HCT116 (cell line): ENCODE data around the gene SLC39A13. TPM values are rescaled to one million over a fixed set of nuclear protein-coding genes. Genes with fewer than 3 reads are reported as not detected.

ENCODE experiments used
- ATAC-seq: fragments of 200-7000 bp; cut with Tn5 transposase; 2 replicates; pipeline ENCODE4 v1.9.1; 2020; ENCODE audit warnings: mild to moderate bottlenecking, moderate library complexity
- BruUV-seq: library from RNA; stranded (reverse); fragments of 400-500 nt; replicated peaks from 2 replicates; lab custom pipeline; 2021; lab: Mats Ljungman, UMichigan
- CTCF ChIA-PET: fragments of 300-600 bp; sonication (Branson Sonifier 250); formaldehyde crosslinking; loops from one replicate; lab custom pipeline; 2021; ENCODE audit warnings: antibody characterized with exemption; lab: Charles Lee
- POLR2A ChIA-PET: fragments of 300-600, 350-600 bp; sonication (Branson Sonifier 250); formaldehyde crosslinking; loops from one replicate; lab custom pipeline; 2021; ENCODE audit warnings: antibody characterized with exemption; lab: Charles Lee
- RAD21 ChIA-PET, 2 experiments: fragments of 300-600 bp; sonication (Branson Sonifier 250); formaldehyde crosslinking; loops; one replicate each; lab custom pipeline; 2023; ENCODE audit warnings: low total read pairs in 2 of 2; ENCODE audit not compliant: uncharacterized antibody in 2 of 2, unreplicated experiment in 2 of 2, low non-redundant PET in 1 of 2; lab: Charles Lee
- DNase-seq: peaks from one replicate; pipeline ENCODE4 v3.0.0-alpha.2; 2010; ENCODE audit warnings: low read depth, low spot score
- H2AFZ ChIP-seq: fragments of 200-600 bp; shearing (Covaris generic), sonication (generic); 2 replicates; pipeline ENCODE4 v1.6.1; 2017; ENCODE audit warnings: low read depth, mixed run types, mixed read lengths, antibody characterized with exemption, low read length; ENCODE audit not compliant: poor library complexity, severe bottlenecking
- H3K27ac ChIP-seq: 2 replicates; pipeline ENCODE4 v1.5.1; 2012; ENCODE audit warnings: low read depth, low read length
- H3K27me3 ChIP-seq: fragments of 200-600 bp; sonication (generic); 2 replicates; pipeline ENCODE4 v1.6.1; 2016; ENCODE audit warnings: mixed run types, low read length, mixed read lengths; ENCODE audit not compliant: insufficient read depth
- H3K36me3 ChIP-seq, 2 experiments: fragments of 200-500 bp in 1 of 2; fragments of 200-600 bp in 1 of 2; sonication (Bioruptor generic) in 1 of 2; sonication (generic) in 1 of 2; 2 replicates each; pipeline versions ENCODE4 v1.5.1 to v1.6.1; 2014 to 2016; ENCODE audit warnings: low read length in 2 of 2, inconsistent platforms in 1 of 2, mixed read lengths in 1 of 2, mixed run types in 1 of 2; ENCODE audit not compliant: insufficient read depth in 2 of 2, control insufficient read depth in 1 of 2
- H3K4me1 ChIP-seq, 2 experiments: fragments of 200-600 bp in 1 of 2; sonication (generic) in 1 of 2; 2 replicates each; pipeline versions ENCODE4 v1.5.1 to v1.6.1; 2012 to 2017; ENCODE audit warnings: low read length in 2 of 2, inconsistent platforms in 1 of 2, mild to moderate bottlenecking in 1 of 2, mixed read lengths in 1 of 2, mixed run types in 1 of 2, moderate library complexity in 1 of 2; ENCODE audit not compliant: insufficient read depth in 2 of 2, control insufficient read depth in 1 of 2
- H3K4me2 ChIP-seq: fragments of 200-600 bp; sonication (generic); 2 replicates; pipeline ENCODE4 v1.6.1; 2017; ENCODE audit warnings: mixed run types, low read length, mixed read lengths
- H3K4me3 ChIP-seq, 2 experiments: fragments of 200-600 bp in 1 of 2; sonication (generic) in 1 of 2; replicated peaks in 1 of 2; 2 replicates each; pipeline ENCODE4 v1.5.1; 2011 to 2016; ENCODE audit warnings: low read length in 2 of 2, control low read depth in 1 of 2, low read depth in 1 of 2, mild to moderate bottlenecking in 1 of 2, mixed read lengths in 1 of 2, mixed run types in 1 of 2
- H3K79me2 ChIP-seq: fragments of 200-600 bp; sonication (generic); 2 replicates; pipeline ENCODE4 v1.6.1; 2017; ENCODE audit warnings: mild to moderate bottlenecking, mixed run types, low read length, moderate library complexity, mixed read lengths; ENCODE audit not compliant: insufficient read depth
- H3K9ac ChIP-seq: fragments of 200-600 bp; sonication (generic); 2 replicates; pipeline ENCODE4 v1.6.1; 2016; ENCODE audit warnings: low read length, mixed read lengths
- H3K9me2 ChIP-seq: fragments of 200-600 bp; sonication (generic), shearing (Covaris generic); 2 replicates; pipeline ENCODE4 v1.6.1; 2017; ENCODE audit warnings: mixed run types, mild to moderate bottlenecking, moderate library complexity; ENCODE audit not compliant: insufficient read depth
- H3K9me3 ChIP-seq, 2 experiments: fragments of 200-500 bp in 1 of 2; fragments of 200-600 bp in 1 of 2; sonication (Bioruptor generic) in 1 of 2; sonication (generic) in 1 of 2; 2 replicates each; pipeline ENCODE4 v1.6.1; 2014 to 2017; ENCODE audit warnings: low read length in 2 of 2, mixed read lengths in 2 of 2, inconsistent platforms in 1 of 2, low read depth in 1 of 2, mild to moderate bottlenecking in 1 of 2, mixed run types in 1 of 2, moderate library complexity in 1 of 2; ENCODE audit not compliant: control insufficient read depth in 1 of 2, insufficient read depth in 1 of 2
- H4K20me1 ChIP-seq: fragments of 200-600 bp; sonication (generic), shearing (Covaris generic); 2 replicates; pipeline ENCODE4 v1.6.1; 2017; ENCODE audit warnings: mixed run types, mild to moderate bottlenecking, moderate library complexity; ENCODE audit not compliant: insufficient read depth
- CBX3 ChIP-seq: IDR thresholded peaks from 2 replicates; pipeline ENCODE4 v1.6.1; 2012; ENCODE audit warnings: low read depth
- CEBPB ChIP-seq: IDR thresholded peaks from 2 replicates; pipeline ENCODE4 v1.6.1; 2012; ENCODE audit warnings: low read depth
- EGR1 ChIP-seq: IDR thresholded peaks from 2 replicates; pipeline ENCODE4 v1.6.1; 2012; ENCODE audit warnings: low read depth
- ELF1 ChIP-seq: IDR thresholded peaks from 2 replicates; pipeline ENCODE4 v1.6.1; 2012; ENCODE audit warnings: low read depth, borderline replicate concordance
- EZH2 ChIP-seq: fragments of 200-600 bp; sonication (generic); IDR thresholded peaks from 2 replicates; pipeline ENCODE4 v1.6.1; 2017; ENCODE audit warnings: antibody characterized with exemption, mixed run types
- EZH2phosphoT487 ChIP-seq: fragments of 200-600 bp; IDR thresholded peaks from 2 replicates; pipeline ENCODE4 v1.6.1; 2018; ENCODE audit warnings: antibody characterized with exemption, borderline replicate concordance
- FOSL1 ChIP-seq: IDR thresholded peaks from 2 replicates; pipeline ENCODE4 v1.6.1; 2012; ENCODE audit warnings: low read depth
- JUND ChIP-seq: IDR thresholded peaks from 2 replicates; pipeline ENCODE4 v1.6.1; 2012
- POLR2A ChIP-seq: IDR thresholded peaks from 2 replicates; pipeline ENCODE4 v1.7.0; 2011; ENCODE audit warnings: borderline replicate concordance; ENCODE audit not compliant: insufficient read depth, insufficient read length; ENCODE audit errors: extremely low read depth
- POLR2AphosphoS5 ChIP-seq: IDR thresholded peaks from 2 replicates; pipeline ENCODE4 v1.6.1; 2011; ENCODE audit warnings: mild to moderate bottlenecking, low read depth, low read length, moderate library complexity
- RAD21 ChIP-seq: IDR thresholded peaks from 2 replicates; pipeline ENCODE4 v1.6.1; 2012; ENCODE audit warnings: low read depth, mild to moderate bottlenecking
- SIN3A ChIP-seq: IDR thresholded peaks from 2 replicates; pipeline ENCODE4 v1.6.1; 2012; ENCODE audit warnings: low read depth
- SP1 ChIP-seq: IDR thresholded peaks from 2 replicates; pipeline ENCODE4 v1.6.1; 2012; ENCODE audit warnings: low read depth
- SRF ChIP-seq: IDR thresholded peaks from 2 replicates; pipeline ENCODE4 v1.6.1; 2012; ENCODE audit warnings: low read depth
- TCF7L2 ChIP-seq: IDR thresholded peaks from 2 replicates; pipeline ENCODE4 v1.7.0; 2011; ENCODE audit warnings: borderline replicate concordance, inconsistent platforms; ENCODE audit not compliant: insufficient read depth, insufficient read length; ENCODE audit errors: extremely low read depth
- YY1 ChIP-seq: IDR thresholded peaks from 2 replicates; pipeline ENCODE4 v1.6.1; 2011; ENCODE audit warnings: low read length, low read depth, moderate library complexity, mild to moderate bottlenecking; ENCODE audit not compliant: insufficient replicate concordance; ENCODE audit errors: extremely low read depth
- ZFX ChIP-seq: fragments of 450-650 bp; IDR thresholded peaks from 2 replicates; pipeline ENCODE4 v1.6.1; 2017
- ZNF274 ChIP-seq: fragments of 200-500 bp; sonication (Bioruptor generic); IDR thresholded peaks from 2 replicates; pipeline ENCODE4 v1.6.1; 2014; ENCODE audit warnings: mild to moderate bottlenecking, low read depth, low read length, inconsistent platforms
- intact Hi-C: fragments of 100-400 bp; cut with micrococcal nuclease; formaldehyde crosslinking; loops from 2 replicates; pipeline ENCODE4 v1.10.0; 2022
- total RNA-seq: library from RNA; stranded (reverse); gene quantifications from one replicate; pipeline ENCODE4 v1.2.1, GENCODE V29; 2021; ENCODE audit not compliant: unreplicated experiment
- TF ChIP-seq, protein P1 (sequence below): IDR thresholded peaks from 2 replicates; pipeline ENCODE4 v1.6.1; 2012
- TF ChIP-seq, protein P2 (sequence below), 3 experiments: fragments of 200-600 bp in 1 of 3; sonication (generic) in 1 of 3; IDR thresholded peaks in 2 of 3; conservative IDR thresholded peaks in 1 of 3; 2 replicates each; pipeline ENCODE4 v1.5.1; 2012 to 2017; ENCODE audit warnings: low read depth in 2 of 3, low read length in 2 of 3, antibody characterized with exemption in 1 of 3, borderline replicate concordance in 1 of 3, control low read depth in 1 of 3, mild to moderate bottlenecking in 1 of 3, mixed read lengths in 1 of 3, mixed run types in 1 of 3, moderate library complexity in 1 of 3; ENCODE audit not compliant: insufficient read depth in 1 of 3
- TF ChIP-seq, protein P3 (sequence below): IDR thresholded peaks from 2 replicates; pipeline ENCODE4 v1.6.1; 2012; ENCODE audit warnings: low read depth
- TF ChIP-seq, protein P4 (sequence below): IDR thresholded peaks from 2 replicates; pipeline ENCODE4 v1.6.1; 2012

SLC39A13 gene
- total RNA-seq, 1 experiment from 2014 or later: 23.9 TPM

DNA sequence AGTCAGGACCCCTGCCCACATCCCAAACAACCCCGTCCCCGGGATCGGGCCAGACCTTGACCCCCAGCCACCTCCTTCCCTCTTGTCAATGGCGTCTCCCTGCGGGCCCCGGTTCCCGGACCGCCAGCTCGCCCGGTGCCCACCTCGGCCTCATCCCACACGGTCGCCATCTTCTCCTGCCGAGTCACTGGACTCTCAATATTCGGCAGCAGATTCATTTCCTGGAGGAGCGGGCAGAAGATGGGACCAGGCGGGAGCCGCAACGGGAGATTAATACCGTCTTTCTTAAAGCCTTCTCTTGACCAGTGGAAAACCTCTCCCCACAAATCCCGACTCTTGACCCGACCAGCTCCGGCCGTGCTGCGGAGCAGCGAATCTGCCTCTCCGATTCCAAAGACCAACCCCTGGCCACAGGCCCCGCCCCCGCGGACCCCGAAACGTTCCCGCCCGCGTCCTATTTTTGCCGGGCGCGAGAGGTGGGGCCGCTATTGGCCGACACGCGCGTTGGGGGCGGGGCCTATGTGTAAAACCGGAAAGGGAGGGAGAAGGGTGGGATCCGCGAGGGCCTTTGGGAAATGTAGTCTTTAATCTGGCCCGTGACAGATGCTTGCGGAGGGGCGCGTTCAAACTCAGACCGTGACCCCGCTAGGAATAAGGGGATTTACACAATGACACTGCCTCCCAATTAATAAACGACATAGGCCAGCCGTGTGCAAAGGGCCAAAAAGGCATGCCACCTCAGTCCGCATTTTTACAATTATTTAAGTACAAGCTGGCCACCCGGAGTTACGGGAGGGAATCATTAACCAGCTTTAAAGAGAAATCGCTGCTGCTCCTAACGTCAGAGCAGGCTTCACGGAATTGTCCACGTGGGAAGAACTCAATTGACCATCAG lies 17.9 kb downstream of the SLC39A13 start, which contains the start of gene PSMC3:
Gene PSMC3, minus strand, starts transcription at position 378 of the 895 bp plus-strand sequence. Its CDS starts 160 bp downstream, at position 218.
- CTCF ChIA-PET: interaction anchor here (1.0 to 2.7 kb wide), 3 partner anchors 14 to 52 kb away, joined by 3 to 12 read pairs (median 6); no protein-coding TSS in a partner anchor
- RAD21 ChIA-PET: no interaction called here
- DNase-seq: peak; percentile 88
- peak within 1 kb of the TSS; percentile 96 for H3K9ac ChIP-seq
- H3K4me1 ChIP-seq: peaks cover 12 to 23% of the 10 kb centered on the region in 2 experiments
- intact Hi-C loops: loop anchor here (10.0 kb wide), 1 partner anchor 128 kb away; the partner anchor contains the start of gene CELF1
- H3K4me2 ChIP-seq: peak within 1 kb of the TSS; percentile 79
- BruUV-seq: no TSS peak
- peaks cover 42% of the 10 kb centered on the region for H3K79me2 ChIP-seq
- no peaks in the 10 kb centered on the region for H3K9me3 ChIP-seq
- H3K27ac ChIP-seq: peak within 1 kb of the TSS; percentile 77
- no peaks in the 10 kb centered on the region for H4K20me1 ChIP-seq
- ATAC-seq: peak; percentile 91
- POLR2A ChIA-PET: interaction anchor here (0.6 to 2.3 kb wide), 2 partner anchors 10 to 100 kb away, joined by 3 to 10 read pairs; no protein-coding TSS in a partner anchor
- no peaks in the 10 kb centered on the region for H3K27me3 ChIP-seq
- no peaks in the 10 kb centered on the region for H3K9me2 ChIP-seq
- peaks cover 17 to 29% of the 10 kb centered on the region in 2 experiments; a peak in 3 of 4 replicates for H3K36me3 ChIP-seq
- peak within 1 kb of the TSS; percentile 92 to 98 for H3K4me3 ChIP-seq
- H2AFZ ChIP-seq: peak within 1 kb of the TSS; percentile 76
- TF ChIP-seq YY1 (peak; percentile 94), ELF1 (peak; percentile 67; the same call in 1 of the 2 replicates), TCF7L2 (no peak), SIN3A (no peak), POLR2A (peak; percentile 49), RAD21 (no peak), EGR1 (peak; percentile 90), CBX3 (no peak), EZH2phosphoT487 (no peak), CEBPB (no peak), FOSL1 (no peak), SP1 (peak; percentile 92), ZFX (peak; percentile 29; the same call in 1 of the 2 replicates), EZH2 (no peak), POLR2AphosphoS5 (peak; percentile 71), JUND (no peak), ZNF274 (no peak), SRF (no peak; the same call in 1 of the 2 replicates)
- TF ChIP-seq, protein P1, sequence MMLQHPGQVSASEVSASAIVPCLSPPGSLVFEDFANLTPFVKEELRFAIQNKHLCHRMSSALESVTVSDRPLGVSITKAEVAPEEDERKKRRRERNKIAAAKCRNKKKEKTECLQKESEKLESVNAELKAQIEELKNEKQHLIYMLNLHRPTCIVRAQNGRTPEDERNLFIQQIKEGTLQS: no peak
- TF ChIP-seq, protein P2, sequence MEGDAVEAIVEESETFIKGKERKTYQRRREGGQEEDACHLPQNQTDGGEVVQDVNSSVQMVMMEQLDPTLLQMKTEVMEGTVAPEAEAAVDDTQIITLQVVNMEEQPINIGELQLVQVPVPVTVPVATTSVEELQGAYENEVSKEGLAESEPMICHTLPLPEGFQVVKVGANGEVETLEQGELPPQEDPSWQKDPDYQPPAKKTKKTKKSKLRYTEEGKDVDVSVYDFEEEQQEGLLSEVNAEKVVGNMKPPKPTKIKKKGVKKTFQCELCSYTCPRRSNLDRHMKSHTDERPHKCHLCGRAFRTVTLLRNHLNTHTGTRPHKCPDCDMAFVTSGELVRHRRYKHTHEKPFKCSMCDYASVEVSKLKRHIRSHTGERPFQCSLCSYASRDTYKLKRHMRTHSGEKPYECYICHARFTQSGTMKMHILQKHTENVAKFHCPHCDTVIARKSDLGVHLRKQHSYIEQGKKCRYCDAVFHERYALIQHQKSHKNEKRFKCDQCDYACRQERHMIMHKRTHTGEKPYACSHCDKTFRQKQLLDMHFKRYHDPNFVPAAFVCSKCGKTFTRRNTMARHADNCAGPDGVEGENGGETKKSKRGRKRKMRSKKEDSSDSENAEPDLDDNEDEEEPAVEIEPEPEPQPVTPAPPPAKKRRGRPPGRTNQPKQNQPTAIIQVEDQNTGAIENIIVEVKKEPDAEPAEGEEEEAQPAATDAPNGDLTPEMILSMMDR (IDR thresholded peaks at IDR 0.05 in 2 of 3, conservative IDR thresholded peaks at IDR 0.05 in 1 of 3; ENCODE audit: borderline replicate concordance in 1 of 3, insufficient read depth in 1 of 3, low read depth in 2 of 3, low read length in 2 of 3): no peak
- TF ChIP-seq, protein P3, sequence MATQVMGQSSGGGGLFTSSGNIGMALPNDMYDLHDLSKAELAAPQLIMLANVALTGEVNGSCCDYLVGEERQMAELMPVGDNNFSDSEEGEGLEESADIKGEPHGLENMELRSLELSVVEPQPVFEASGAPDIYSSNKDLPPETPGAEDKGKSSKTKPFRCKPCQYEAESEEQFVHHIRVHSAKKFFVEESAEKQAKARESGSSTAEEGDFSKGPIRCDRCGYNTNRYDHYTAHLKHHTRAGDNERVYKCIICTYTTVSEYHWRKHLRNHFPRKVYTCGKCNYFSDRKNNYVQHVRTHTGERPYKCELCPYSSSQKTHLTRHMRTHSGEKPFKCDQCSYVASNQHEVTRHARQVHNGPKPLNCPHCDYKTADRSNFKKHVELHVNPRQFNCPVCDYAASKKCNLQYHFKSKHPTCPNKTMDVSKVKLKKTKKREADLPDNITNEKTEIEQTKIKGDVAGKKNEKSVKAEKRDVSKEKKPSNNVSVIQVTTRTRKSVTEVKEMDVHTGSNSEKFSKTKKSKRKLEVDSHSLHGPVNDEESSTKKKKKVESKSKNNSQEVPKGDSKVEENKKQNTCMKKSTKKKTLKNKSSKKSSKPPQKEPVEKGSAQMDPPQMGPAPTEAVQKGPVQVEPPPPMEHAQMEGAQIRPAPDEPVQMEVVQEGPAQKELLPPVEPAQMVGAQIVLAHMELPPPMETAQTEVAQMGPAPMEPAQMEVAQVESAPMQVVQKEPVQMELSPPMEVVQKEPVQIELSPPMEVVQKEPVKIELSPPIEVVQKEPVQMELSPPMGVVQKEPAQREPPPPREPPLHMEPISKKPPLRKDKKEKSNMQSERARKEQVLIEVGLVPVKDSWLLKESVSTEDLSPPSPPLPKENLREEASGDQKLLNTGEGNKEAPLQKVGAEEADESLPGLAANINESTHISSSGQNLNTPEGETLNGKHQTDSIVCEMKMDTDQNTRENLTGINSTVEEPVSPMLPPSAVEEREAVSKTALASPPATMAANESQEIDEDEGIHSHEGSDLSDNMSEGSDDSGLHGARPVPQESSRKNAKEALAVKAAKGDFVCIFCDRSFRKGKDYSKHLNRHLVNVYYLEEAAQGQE: no peak
- TF ChIP-seq, protein P4, sequence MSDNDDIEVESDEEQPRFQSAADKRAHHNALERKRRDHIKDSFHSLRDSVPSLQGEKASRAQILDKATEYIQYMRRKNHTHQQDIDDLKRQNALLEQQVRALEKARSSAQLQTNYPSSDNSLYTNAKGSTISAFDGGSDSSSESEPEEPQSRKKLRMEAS: peak; percentile 81
